NCI-H146 (cell line): ENCODE data around the gene PDGFC.

ENCODE experiments used
- DNase-seq: peaks from one replicate; lab custom pipeline; 2025; lab: John Stamatoyannopoulos, UW

Gene PDGFC

GRCh38 chr4:156971676-156972378 is at the start of gene PDGFC:
TSS of gene PDGFC (minus strand) at chr4:156971799. CDS start at chr4:156970903, 896 bp downstream.
- peak; percentile 76 for DNase-seq

- DNase-seq: no peak
Measured at GRCh38 chr4:157020882-157021281, 49.3 kb upstream of the PDGFC start.

GRCh38 chr4:157018920-157019490 is 47.4 kb upstream of the PDGFC start:
- no peak for DNase-seq

GRCh38 chr4:157014621-157015591 is 43.3 kb upstream of the PDGFC start:
- no peak for DNase-seq

- DNase-seq: no peak
Measured at GRCh38 chr4:157013656-157014055, 42.1 kb upstream of the PDGFC start.

- DNase-seq: no peak
Measured at GRCh38 chr4:157012781-157013180, 41.2 kb upstream of the PDGFC start.

GRCh38 chr4:157012296-157012695 is 40.7 kb upstream of the PDGFC start:
- DNase-seq: peak; percentile 2

GRCh38 chr4:157010630-157011029 is 39.0 kb upstream of the PDGFC start:
- no peak for DNase-seq

GRCh38 chr4:157005831-157006230 is 34.2 kb upstream of the PDGFC start:
- DNase-seq: no peak

GRCh38 chr4:157005193-157005592 is 33.6 kb upstream of the PDGFC start:
- no peak for DNase-seq

GRCh38 chr4:157004279-157005161 is 32.9 kb upstream of the PDGFC start:
- DNase-seq: no peak

GRCh38 chr4:156999175-156999517 is 27.5 kb upstream of the PDGFC start:
- no peak for DNase-seq

GRCh38 chr4:156998500-156999174 is 27.0 kb upstream of the PDGFC start:
- DNase-seq: no peak

- DNase-seq: no peak
Measured at GRCh38 chr4:156992943-156993342, 21.3 kb upstream of the PDGFC start.

- no peak for DNase-seq
Measured at GRCh38 chr4:156991161-156991560, 19.6 kb upstream of the PDGFC start.

- DNase-seq: no peak
Measured at GRCh38 chr4:156983366-156983765, 11.8 kb upstream of the PDGFC start.

GRCh38 chr4:156981262-156981769 is 9.7 kb upstream of the PDGFC start:
- no peak for DNase-seq

- no peak for DNase-seq
Measured at GRCh38 chr4:156977435-156978160, 6.0 kb upstream of the PDGFC start.

GRCh38 chr4:156976147-156976546 is 4.5 kb upstream of the PDGFC start:
- DNase-seq: no peak

- no peak for DNase-seq
Measured at GRCh38 chr4:156975686-156976085, 4.1 kb upstream of the PDGFC start.
